22Rv1 (cell line): ENCODE results near the gene ALDH4A1.

ENCODE experiments used
- H3K27ac ChIP-seq: fragments of 450-650 bp; 2 replicates; pipeline ENCODE4 v1.5.1; 2017
- CTCF ChIP-seq: fragments of 450-650 bp; IDR thresholded peaks from 2 replicates; pipeline ENCODE4 v1.5.1; 2017; ENCODE audit warnings: mild to moderate bottlenecking
- ZFX ChIP-seq: fragments of 450-650 bp; IDR thresholded peaks from 2 replicates; pipeline ENCODE4 v1.6.1; 2017; ENCODE audit warnings: antibody characterized with exemption, borderline replicate concordance

The ALDH4A1 gene

GRCh38 chr1:18903291-18903756, 969 bp upstream of the ALDH4A1 start:
- TF ChIP-seq ZFX (no peak), CTCF (no peak)
- H3K27ac ChIP-seq: peak overlapping the region; percentile 82

- TF ChIP-seq ZFX (no peak), CTCF (no peak)
- H3K27ac ChIP-seq: peak overlapping the region; percentile 82
Observed at GRCh38 chr1:18901952-18902522, 318 bp downstream of the ALDH4A1 start.

GRCh38 chr1:18901147-18901951, 1.0 kb downstream of the ALDH4A1 start:
- TF ChIP-seq CTCF (no peak), ZFX (no peak)

GRCh38 chr1:18900303-18900841, 2.0 kb downstream of the ALDH4A1 start:
- TF ChIP-seq ZFX: no peak
- no peak for TF ChIP-seq CTCF
- H3K27ac ChIP-seq: no peak overlapping the region

More at GRCh38 chr1:18901147-18901951, 1.0 kb downstream of the ALDH4A1 start:
- H3K27ac ChIP-seq: no peak overlapping the region

- TF ChIP-seq ZFX (no peak), CTCF (no peak)
Observed at GRCh38 chr1:18899363-18900049, 2.8 kb downstream of the ALDH4A1 start.

GRCh38 chr1:18898567-18898966, 3.8 kb downstream of the ALDH4A1 start:
- TF ChIP-seq ZFX: no peak
- TF ChIP-seq CTCF: no peak
- no peak overlapping the region for H3K27ac ChIP-seq

More at GRCh38 chr1:18899363-18900049, 2.8 kb downstream of the ALDH4A1 start:
- no peak overlapping the region for H3K27ac ChIP-seq
